Astrocyte (in vitro differentiated cells and primary cell): ENCODE measurements around the gene IP6K3. TPM values are rescaled to one million over a fixed set of nuclear protein-coding genes. Genes with fewer than 3 reads are reported as not detected.

Source experiments
- DNase-seq: peaks from one replicate; pipeline ENCODE4 v3.0.0-alpha.2; 2010; ENCODE audit warnings: low read depth
- FAIRE-seq: peaks from 2 replicates; lab custom pipeline; 2011; peaks lifted over from hg19 to GRCh38; lab: Jason Lieb, UNC
- H2AFZ ChIP-seq: 2 replicates; pipeline ENCODE4 v1.6.0; 2012; ENCODE audit warnings: low read depth, low read length, inconsistent platforms
- H3K27ac ChIP-seq: 2 replicates; pipeline ENCODE4 v1.5.1; 2011; ENCODE audit warnings: low read depth, low read length, inconsistent platforms
- H3K27me3 ChIP-seq: 2 replicates; pipeline ENCODE4 v1.6.0; 2011; ENCODE audit warnings: low read length, inconsistent platforms; ENCODE audit not compliant: insufficient read depth
- H3K36me3 ChIP-seq: 2 replicates; pipeline ENCODE4 v1.5.1; 2011; ENCODE audit warnings: low read length, inconsistent platforms; ENCODE audit not compliant: insufficient read depth
- H3K4me1 ChIP-seq: 2 replicates; pipeline ENCODE4 v1.5.1; 2011; ENCODE audit warnings: low read length, inconsistent platforms; ENCODE audit not compliant: insufficient read depth
- H3K4me2 ChIP-seq: 2 replicates; pipeline ENCODE4 v1.6.0; 2012; ENCODE audit warnings: low read length, inconsistent platforms
- H3K4me3 ChIP-seq: 2 replicates; pipeline ENCODE4 v1.5.1; 2011; ENCODE audit warnings: low read depth, mild to moderate bottlenecking, low read length, inconsistent platforms; ENCODE audit not compliant: insufficient read depth
- H3K79me2 ChIP-seq: 2 replicates; pipeline ENCODE4 v1.6.0; 2012; ENCODE audit warnings: mild to moderate bottlenecking, low read length, inconsistent platforms; ENCODE audit not compliant: insufficient read depth
- H3K9ac ChIP-seq: 2 replicates; pipeline ENCODE4 v1.6.0; 2012; ENCODE audit warnings: mild to moderate bottlenecking, low read length, inconsistent platforms
- H3K9me3 ChIP-seq: 2 replicates; pipeline ENCODE4 v1.5.1; 2012; ENCODE audit warnings: low read depth, mild to moderate bottlenecking, low read length, inconsistent platforms; ENCODE audit not compliant: insufficient read depth
- H4K20me1 ChIP-seq: 2 replicates; pipeline ENCODE4 v1.6.0; 2012; ENCODE audit warnings: low read length, inconsistent platforms; ENCODE audit not compliant: insufficient read depth
- H3K27ac Mint-ChIP-seq: one replicate; pipeline ENCODE4 v1.8.0; 2021; ENCODE audit warnings: mild to moderate bottlenecking, mixed read lengths; ENCODE audit not compliant: unreplicated experiment
- H3K27me3 Mint-ChIP-seq: one replicate; pipeline ENCODE4 v1.8.0; 2021; ENCODE audit warnings: low read depth, mixed read lengths; ENCODE audit not compliant: unreplicated experiment
- H3K36me3 Mint-ChIP-seq: one replicate; pipeline ENCODE4 v1.8.0; 2021; ENCODE audit warnings: low read depth, mixed read lengths; ENCODE audit not compliant: unreplicated experiment
- H3K4me1 Mint-ChIP-seq: one replicate; pipeline ENCODE4 v1.8.0; 2021; ENCODE audit warnings: low read depth, mixed read lengths; ENCODE audit not compliant: unreplicated experiment
- H3K4me3 Mint-ChIP-seq: one replicate; pipeline ENCODE4 v1.8.0; 2021; ENCODE audit warnings: mild to moderate bottlenecking, moderate library complexity, mixed read lengths; ENCODE audit not compliant: unreplicated experiment
- H3K9me3 Mint-ChIP-seq: one replicate; pipeline ENCODE4 v1.8.0; 2021; ENCODE audit warnings: mild to moderate bottlenecking, mixed read lengths; ENCODE audit not compliant: unreplicated experiment
- EZH2 ChIP-seq: IDR thresholded peaks from 2 replicates; pipeline ENCODE4 v1.6.1; 2012; ENCODE audit warnings: mild to moderate bottlenecking, low read length, inconsistent platforms; ENCODE audit not compliant: insufficient read depth
- total RNA-seq: library from RNA; stranded (reverse); gene quantifications from 2 replicates; pipeline ENCODE4 v1.2.1, GENCODE V29; 2021
- TF ChIP-seq, protein P1 (sequence below): IDR thresholded peaks from 2 replicates; pipeline ENCODE4 v1.5.1; 2011; ENCODE audit warnings: low read depth, mild to moderate bottlenecking, inconsistent platforms, low read length, moderate library complexity; ENCODE audit not compliant: insufficient read depth

Gene IP6K3
- total RNA-seq, 1 donor from 2014 or later = 4.6 TPM

DNA sequence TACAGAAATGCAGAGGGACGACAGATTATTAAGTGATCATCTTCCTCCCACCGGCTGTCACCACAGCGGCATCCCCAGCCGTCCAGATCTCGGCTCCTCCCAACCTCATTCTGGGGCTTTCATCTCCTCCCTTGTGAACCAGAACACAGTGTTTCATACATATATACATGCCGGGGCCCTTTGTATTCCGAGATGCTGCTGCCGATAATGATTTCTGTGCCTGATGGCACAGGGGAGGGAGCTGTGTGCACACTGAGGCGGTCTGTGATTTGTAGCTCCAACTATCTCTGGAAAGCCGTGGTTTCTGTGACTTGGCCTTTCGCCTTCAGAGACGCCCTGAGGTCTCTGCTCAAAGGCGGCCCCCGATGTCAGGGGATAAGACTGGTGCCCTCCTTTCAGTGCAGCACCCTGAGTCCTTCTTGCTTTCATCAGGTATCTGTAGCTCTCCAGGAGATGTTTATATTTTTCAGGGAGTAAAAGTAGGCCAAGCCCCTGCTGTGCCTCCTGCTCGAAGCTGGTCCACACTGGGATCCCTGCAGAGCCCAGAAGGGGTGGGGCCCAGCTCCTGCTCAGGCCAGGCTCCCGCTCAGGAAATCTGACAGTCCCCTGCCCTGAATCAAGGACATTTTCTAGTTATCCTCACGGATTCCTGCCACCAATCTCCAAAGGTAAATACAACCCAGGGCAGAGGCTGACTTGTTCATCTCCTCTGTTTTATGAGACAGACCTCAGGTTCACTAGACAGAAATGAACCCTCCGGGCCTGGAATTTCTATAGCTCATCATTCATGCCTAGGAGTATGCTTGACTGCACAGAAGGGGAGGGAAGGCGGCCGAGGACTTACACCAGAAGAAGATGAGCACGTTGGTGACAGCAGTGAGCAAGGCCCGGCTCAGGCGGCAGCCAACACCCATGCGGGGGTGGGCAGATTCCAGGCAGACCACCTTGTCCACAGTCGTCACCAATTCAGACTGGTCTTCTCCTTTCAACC is 31.0 kb upstream of the IP6K3 start:
- H3K79me2 ChIP-seq = peaks cover 6% of the 10 kb centered on the region
- H3K36me3 ChIP-seq = peaks cover 57% of the 10 kb centered on the region
- no peaks in the 10 kb centered on the region for H3K27me3 Mint-ChIP-seq
- H3K27ac Mint-ChIP-seq = no peak overlapping the region
- H4K20me1 ChIP-seq = peaks cover 38% of the 10 kb centered on the region
- no peaks in the 10 kb centered on the region for H3K9me3 Mint-ChIP-seq
- H2AFZ ChIP-seq = no peak overlapping the region
- no peak for FAIRE-seq
- H3K9ac ChIP-seq = no peak overlapping the region
- no peak for DNase-seq
- H3K27me3 ChIP-seq = no peaks in the 10 kb centered on the region
- H3K36me3 Mint-ChIP-seq = peaks cover 39% of the 10 kb centered on the region
- H3K4me1 Mint-ChIP-seq = peaks cover 24% of the 10 kb centered on the region
- TF ChIP-seq, protein P1, sequence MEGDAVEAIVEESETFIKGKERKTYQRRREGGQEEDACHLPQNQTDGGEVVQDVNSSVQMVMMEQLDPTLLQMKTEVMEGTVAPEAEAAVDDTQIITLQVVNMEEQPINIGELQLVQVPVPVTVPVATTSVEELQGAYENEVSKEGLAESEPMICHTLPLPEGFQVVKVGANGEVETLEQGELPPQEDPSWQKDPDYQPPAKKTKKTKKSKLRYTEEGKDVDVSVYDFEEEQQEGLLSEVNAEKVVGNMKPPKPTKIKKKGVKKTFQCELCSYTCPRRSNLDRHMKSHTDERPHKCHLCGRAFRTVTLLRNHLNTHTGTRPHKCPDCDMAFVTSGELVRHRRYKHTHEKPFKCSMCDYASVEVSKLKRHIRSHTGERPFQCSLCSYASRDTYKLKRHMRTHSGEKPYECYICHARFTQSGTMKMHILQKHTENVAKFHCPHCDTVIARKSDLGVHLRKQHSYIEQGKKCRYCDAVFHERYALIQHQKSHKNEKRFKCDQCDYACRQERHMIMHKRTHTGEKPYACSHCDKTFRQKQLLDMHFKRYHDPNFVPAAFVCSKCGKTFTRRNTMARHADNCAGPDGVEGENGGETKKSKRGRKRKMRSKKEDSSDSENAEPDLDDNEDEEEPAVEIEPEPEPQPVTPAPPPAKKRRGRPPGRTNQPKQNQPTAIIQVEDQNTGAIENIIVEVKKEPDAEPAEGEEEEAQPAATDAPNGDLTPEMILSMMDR = no peak
- no peak for TF ChIP-seq EZH2
- no peak overlapping the region for H3K27ac ChIP-seq
- H3K9me3 ChIP-seq = no peaks in the 10 kb centered on the region
- H3K4me2 ChIP-seq = no peak overlapping the region
- H3K4me1 ChIP-seq = peaks cover 23% of the 10 kb centered on the region
- H3K4me3 Mint-ChIP-seq = peak overlapping the region; percentile 12
- no peak overlapping the region for H3K4me3 ChIP-seq

DNA sequence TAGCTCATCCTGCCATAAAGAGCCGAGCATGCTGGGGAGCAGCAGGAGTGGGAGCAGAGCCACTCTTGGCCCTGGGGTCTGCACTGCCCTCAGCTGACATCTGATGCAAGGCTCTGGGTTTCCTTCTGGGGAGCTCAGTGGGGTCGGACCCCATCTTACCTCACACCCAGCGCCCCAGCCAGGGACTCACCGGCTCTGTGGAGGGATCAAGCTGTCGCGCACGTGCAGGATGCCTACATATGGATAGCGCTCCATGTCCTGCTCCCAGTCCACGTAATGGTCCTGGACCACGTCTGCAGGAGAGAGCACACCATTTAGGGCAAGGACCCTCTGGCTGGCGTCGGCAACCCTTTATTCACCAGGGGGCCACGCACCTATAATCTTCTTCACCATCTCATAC is 30.1 kb upstream of the IP6K3 start:
- Mint-ChIP-seq H3K36me3 (peaks cover 34% of the 10 kb centered on the region), H3K27ac (no peak overlapping the region), H3K4me1 (peaks cover 24% of the 10 kb centered on the region), H3K27me3 (no peaks in the 10 kb centered on the region), H3K4me3 (no peak overlapping the region), H3K9me3 (no peaks in the 10 kb centered on the region)
- DNase-seq (no peak), FAIRE-seq (no peak)
- Histone ChIP-seq H3K27ac (no peak overlapping the region), H3K9ac (no peak overlapping the region), H3K36me3 (peaks cover 56% of the 10 kb centered on the region), H3K9me3 (no peaks in the 10 kb centered on the region), H2AFZ (no peak overlapping the region), H3K79me2 (peaks cover 6% of the 10 kb centered on the region), H3K4me1 (peaks cover 23% of the 10 kb centered on the region), H4K20me1 (peaks cover 36% of the 10 kb centered on the region), H3K4me3 (no peak overlapping the region), H3K27me3 (no peaks in the 10 kb centered on the region), H3K4me2 (no peak overlapping the region)
- TF ChIP-seq EZH2 = no peak
- TF ChIP-seq, protein P1 = no peak

DNA sequence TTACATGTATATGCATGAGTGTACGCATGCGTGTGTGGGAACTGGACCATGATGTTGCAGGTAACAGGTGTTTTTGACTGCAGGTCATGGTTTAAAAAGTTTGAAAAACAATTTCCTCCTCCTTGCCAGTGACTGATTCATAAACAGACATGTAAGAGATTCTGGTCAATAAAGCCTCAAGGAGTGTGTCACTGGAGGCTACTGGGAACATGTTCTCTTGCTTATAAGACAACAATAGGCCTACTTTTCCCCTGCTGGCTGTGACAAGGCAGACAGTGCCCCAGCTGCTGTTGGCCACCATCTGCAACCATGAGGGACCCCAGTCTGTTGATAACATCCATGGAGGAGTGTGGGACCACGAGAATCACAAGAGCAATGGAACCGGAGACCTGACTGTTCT is 29.5 kb upstream of the IP6K3 start:
- no peaks in the 10 kb centered on the region for H3K9me3 Mint-ChIP-seq

More for the DNA sequence above, 29.5 kb upstream of the IP6K3 start:
- Histone ChIP-seq H3K4me2 (no peak overlapping the region), H3K9ac (no peak overlapping the region), H3K9me3 (no peaks in the 10 kb centered on the region), H3K79me2 (peaks cover 6% of the 10 kb centered on the region), H3K27me3 (no peaks in the 10 kb centered on the region), H4K20me1 (peaks cover 35% of the 10 kb centered on the region), H3K36me3 (peaks cover 56% of the 10 kb centered on the region), H3K27ac (no peak overlapping the region), H3K4me3 (no peak overlapping the region), H3K4me1 (peaks cover 21% of the 10 kb centered on the region), H2AFZ (no peak overlapping the region)
- Mint-ChIP-seq H3K4me1 (peaks cover 20% of the 10 kb centered on the region), H3K27me3 (no peaks in the 10 kb centered on the region), H3K27ac (no peak overlapping the region), H3K36me3 (peaks cover 33% of the 10 kb centered on the region), H3K4me3 (no peak overlapping the region)
- FAIRE-seq (no peak), DNase-seq (no peak)
- no peak for TF ChIP-seq EZH2
- TF ChIP-seq, protein P1 = no peak
